A549 (cell line): ENCODE data around the gene HACL1. TPM values are rescaled to one million over a fixed set of nuclear protein-coding genes. Genes with fewer than 3 reads are reported as not detected.

Experiments used
- ATAC-seq, 2 experiments: fragments of 200-7000 bp in 1 of 2; fragments of >200 bp in 1 of 2; cut with Nextera tagmentation in 1 of 2; cut with Tn5 transposase in 1 of 2; 3 replicates each; pipeline versions ENCODE4 v1.8.0 to v1.9.1; 2018 to 2020; ENCODE audit warnings: mild to moderate bottlenecking in 1 of 2, moderate library complexity in 1 of 2
- CTCF ChIA-PET: fragments of 300-600 bp; sonication (Branson Sonifier 250); formaldehyde crosslinking; extraction: SDS; loops from one replicate; lab custom pipeline; 2021; ENCODE audit warnings: antibody characterized with exemption, inconsistent platforms; lab: Yijun Ruan, JAX
- POLR2A ChIA-PET: fragments of 350-600 bp; formaldehyde crosslinking; extraction: SDS; loops from one replicate; lab custom pipeline; 2021; ENCODE audit warnings: antibody characterized with exemption, inconsistent platforms; lab: Yijun Ruan, JAX
- DNase-seq, 2 experiments: peaks; one replicate each; pipeline versions ENCODE4 v3.0.0 to v3.0.0-alpha.2; 2011 to 2016; ENCODE audit warnings: low read depth in 1 of 2, low spot score in 1 of 2
- FAIRE-seq: peaks from 2 replicates; lab custom pipeline; 2011; peaks lifted over from hg19 to GRCh38; lab: Jason Lieb, UNC
- H3K27ac ChIP-seq, 2 experiments: fragments of >200 bp; sonication (Bioruptor Twin); formaldehyde crosslinking; 3 replicates each; pipeline ENCODE4 v1.5.1; 2016 to 2017
- H3K4me1 ChIP-seq: fragments of >200 bp; sonication (Bioruptor Twin); formaldehyde crosslinking; 3 replicates; pipeline ENCODE4 v1.6.1; 2016
- H3K4me2 ChIP-seq: fragments of >200 bp; sonication (Bioruptor Twin); formaldehyde crosslinking; 3 replicates; pipeline ENCODE4 v1.6.1; 2016
- H3K4me3 ChIP-seq: fragments of >200 bp; sonication (Bioruptor Twin); formaldehyde crosslinking; 3 replicates; pipeline ENCODE4 v1.5.1; 2016
- H3K9me3 ChIP-seq: fragments of >200 bp; sonication (Bioruptor Twin); formaldehyde crosslinking; 3 replicates; pipeline ENCODE4 v1.6.1; 2016
- CBX8 ChIP-seq: fragments of 200-600 bp; sonication (generic); IDR thresholded peaks from 2 replicates; pipeline ENCODE4 v1.6.1; 2016
- CHD2 ChIP-seq: fragments of 150-350 bp; IDR thresholded peaks from 2 replicates; pipeline ENCODE4 v1.6.1; 2014; ENCODE audit warnings: low read length; ENCODE audit not compliant: partially characterized antibody
- FOSB ChIP-seq: fragments of 250-450 bp; sonication (Bioruptor Pico); IDR thresholded peaks from 2 replicates; pipeline ENCODE4 v1.5.0; 2020; ENCODE audit warnings: mild to moderate bottlenecking, moderate library complexity
- HDAC2 ChIP-seq: fragments of 200-600 bp; sonication (generic); IDR thresholded peaks from 2 replicates; pipeline ENCODE4 v1.6.1; 2016
- JUN ChIP-seq, 2 experiments: fragments of >200 bp; sonication (Bioruptor Twin); formaldehyde crosslinking; IDR thresholded peaks; 2 replicates in 1 of 2; 3 replicates in 1 of 2; pipeline ENCODE4 v1.6.1; 2016 to 2017
- JUNB ChIP-seq: fragments of >200 bp; sonication (Bioruptor Twin); formaldehyde crosslinking; IDR thresholded peaks from 2 replicates; pipeline ENCODE4 v1.6.1; 2016
- KDM1A ChIP-seq: fragments of 200-600 bp; sonication (generic); IDR thresholded peaks from 2 replicates; pipeline ENCODE4 v1.6.1; 2016; ENCODE audit warnings: low read depth, mild to moderate bottlenecking
- KDM5A ChIP-seq: fragments of 200-600 bp; sonication (generic); IDR thresholded peaks from 2 replicates; pipeline ENCODE4 v1.6.1; 2016; ENCODE audit warnings: antibody characterized with exemption, mild to moderate bottlenecking
- MAFK ChIP-seq: fragments of 450-650 bp; IDR thresholded peaks from 2 replicates; pipeline ENCODE4 v1.6.1; 2014; ENCODE audit not compliant: partially characterized antibody
- MYC ChIP-seq: IDR thresholded peaks from 2 replicates; pipeline ENCODE4 v1.6.1; 2012; ENCODE audit warnings: mild to moderate bottlenecking, inconsistent platforms, low read length, improper control_type of control experiment, borderline replicate concordance
- NFE2L2 ChIP-seq: fragments of 150-350 bp; conservative IDR thresholded peaks from 2 replicates; pipeline ENCODE4 v1.6.1; 2014; ENCODE audit warnings: low read length
- POLR2AphosphoS2 ChIP-seq: conservative IDR thresholded peaks from 2 replicates; pipeline ENCODE4 v1.6.1; 2012; ENCODE audit warnings: low read length, improper control_type of control experiment, inconsistent platforms
- RNF2 ChIP-seq: fragments of 200-600 bp; sonication (generic); IDR thresholded peaks from 2 replicates; pipeline ENCODE4 v1.6.1; 2016; ENCODE audit warnings: low read depth, mild to moderate bottlenecking, antibody characterized with exemption, moderate library complexity, borderline replicate concordance
- ZNF302 ChIP-seq: fragments of 250-450 bp; sonication (Bioruptor Pico); IDR thresholded peaks from 2 replicates; pipeline ENCODE4 v1.9.0; 2021; ENCODE audit warnings: inconsistent platforms, mild to moderate bottlenecking, moderate library complexity
- WGBS: methylation state at CpG from one replicate; pipeline ENCODE4 v1.1.6; 2017; ENCODE audit errors: missing lambda C conversion rate; 5-methylcytosine and 5-hydroxymethylcytosine counted together
- polyA plus RNA-seq, 4 experiments: library from polyadenylated mRNA; depleted of rRNA in 3 of 4; stranded (reverse); fragments of >200 nt; fragmentation: RNase III in 1 of 4; extraction: RNeasy Plus Mini Kit Qiagen cat#74134 plus additional on column Dnase treatment in 1 of 4; gene quantifications; 2 replicates in 3 of 4; 3 replicates in 1 of 4; pipeline ENCODE4 v1.2.3, GENCODE V29; 2011 to 2017
- TF ChIP-seq, protein P1 (sequence below): fragments of 250-450 bp; sonication (Bioruptor Pico); IDR thresholded peaks from 2 replicates; pipeline ENCODE4 v1.5.0; 2021; ENCODE audit warnings: mild to moderate bottlenecking, moderate library complexity, borderline replicate concordance
- TF ChIP-seq, protein P2 (sequence below): fragments of 250-450 bp; sonication (Bioruptor Pico); IDR thresholded peaks from 2 replicates; pipeline ENCODE4 v1.5.0; 2020; ENCODE audit warnings: low read depth, mild to moderate bottlenecking, moderate library complexity
- TF ChIP-seq, protein P3 (sequence below): fragments of 150-350 bp; IDR thresholded peaks from 2 replicates; pipeline ENCODE4 v1.6.1; 2014; ENCODE audit warnings: low read depth, mild to moderate bottlenecking, low read length
- TF ChIP-seq, protein P4 (sequence below): fragments of >200 bp; sonication (Bioruptor Twin); formaldehyde crosslinking; IDR thresholded peaks from 3 replicates; pipeline ENCODE4 v1.6.1; 2016
- TF ChIP-seq, protein P5 (sequence below): fragments of >200 bp; sonication (Bioruptor Twin); formaldehyde crosslinking; IDR thresholded peaks from 3 replicates; pipeline ENCODE4 v1.5.1; 2016

HACL1 gene
- polyA plus RNA-seq, 2 of the 4 experiments (the other 2 are of a cell fraction): 26.3 to 51.0 TPM

DNA sequence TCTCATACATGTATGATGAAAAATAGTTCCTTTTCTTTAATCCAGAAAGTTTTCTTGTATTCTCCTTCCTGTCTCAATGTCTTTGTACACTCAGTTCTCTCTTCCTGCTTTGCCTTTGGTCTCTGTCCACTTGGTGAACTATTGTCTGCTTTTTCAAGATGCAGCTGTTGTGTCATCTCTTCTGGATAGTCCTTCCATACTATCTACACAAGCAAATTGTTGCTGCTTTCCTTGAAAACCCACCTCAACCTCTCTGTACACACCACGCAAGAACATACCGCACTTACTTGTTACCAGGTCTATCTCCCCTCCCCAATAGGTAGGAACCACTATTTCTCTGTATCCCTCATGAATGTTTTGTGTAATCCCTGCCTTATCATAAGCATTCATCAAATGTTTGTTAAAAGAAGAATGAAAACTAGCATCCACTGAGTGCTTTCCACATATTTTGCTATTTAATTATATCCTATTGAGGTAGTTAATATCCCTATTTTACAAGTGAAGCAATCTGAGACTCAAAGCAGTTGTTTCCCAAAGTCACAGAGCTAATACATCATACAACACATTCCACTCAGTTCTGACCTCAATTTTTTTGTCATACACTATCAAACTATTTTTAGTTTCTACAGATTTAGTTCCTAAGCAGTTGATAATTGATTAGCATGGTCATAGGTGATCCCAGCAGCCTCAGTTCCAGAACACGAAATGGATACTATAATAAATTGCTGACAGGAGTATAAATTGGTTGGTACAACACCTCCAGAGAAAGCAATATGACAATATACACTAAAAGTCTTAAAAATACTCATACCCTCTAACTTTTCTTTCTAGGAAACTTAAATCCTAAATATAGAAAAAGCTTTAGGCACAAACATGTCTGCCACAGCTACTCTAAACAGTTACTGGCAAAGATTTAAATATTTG is 19.6 kb downstream of the HACL1 start:
- no peaks in the 10 kb centered on the region for H3K9me3 ChIP-seq
- TF ChIP-seq ZNF302: no peak
- peak; percentile 50 for TF ChIP-seq MAFK
- TF ChIP-seq, all 56 proteins: peak for 1
- ChIA-PET CTCF (no interaction called here), POLR2A (no interaction called here)
- no peak overlapping the region for H3K27ac ChIP-seq
- no peak overlapping the region for H3K4me3 ChIP-seq
- H3K4me1 ChIP-seq: no peaks in the 10 kb centered on the region
- no peak overlapping the region for H3K4me2 ChIP-seq
- FAIRE-seq (peak; percentile 90), ATAC-seq (no peak), DNase-seq (no peak)
- 88% methylated on average over 3 of the region's 3 CpGs for WGBS

DNA sequence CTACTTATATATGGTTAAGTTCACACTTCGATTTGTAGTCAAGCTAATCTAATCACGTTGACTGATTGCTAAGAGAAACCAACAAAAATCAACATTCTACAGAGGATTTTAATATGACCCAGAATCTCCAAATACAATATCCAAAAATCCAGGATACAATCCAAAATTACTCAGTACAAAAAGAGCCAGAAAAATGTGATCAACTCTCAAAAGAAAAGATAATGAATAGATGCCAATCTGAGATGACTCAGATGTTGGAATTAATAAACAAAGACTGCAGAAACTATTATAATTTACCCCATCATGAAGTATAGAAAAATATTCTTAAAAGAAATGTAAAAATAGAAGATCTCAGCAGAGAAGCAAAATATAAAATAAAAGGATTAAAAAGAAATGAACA is 22.3 kb downstream of the HACL1 start:
- FAIRE-seq (no peak), DNase-seq (no peak), ATAC-seq (no peak)
- TF ChIP-seq CHD2 (no peak), MYC (no peak), NFE2L2 (no peak), MAFK (no peak), POLR2AphosphoS2 (no peak), KDM5A (no peak), JUN (IDR thresholded peaks at IDR 0.05) (no peak), HDAC2 (no peak)
- TF ChIP-seq, protein P1, sequence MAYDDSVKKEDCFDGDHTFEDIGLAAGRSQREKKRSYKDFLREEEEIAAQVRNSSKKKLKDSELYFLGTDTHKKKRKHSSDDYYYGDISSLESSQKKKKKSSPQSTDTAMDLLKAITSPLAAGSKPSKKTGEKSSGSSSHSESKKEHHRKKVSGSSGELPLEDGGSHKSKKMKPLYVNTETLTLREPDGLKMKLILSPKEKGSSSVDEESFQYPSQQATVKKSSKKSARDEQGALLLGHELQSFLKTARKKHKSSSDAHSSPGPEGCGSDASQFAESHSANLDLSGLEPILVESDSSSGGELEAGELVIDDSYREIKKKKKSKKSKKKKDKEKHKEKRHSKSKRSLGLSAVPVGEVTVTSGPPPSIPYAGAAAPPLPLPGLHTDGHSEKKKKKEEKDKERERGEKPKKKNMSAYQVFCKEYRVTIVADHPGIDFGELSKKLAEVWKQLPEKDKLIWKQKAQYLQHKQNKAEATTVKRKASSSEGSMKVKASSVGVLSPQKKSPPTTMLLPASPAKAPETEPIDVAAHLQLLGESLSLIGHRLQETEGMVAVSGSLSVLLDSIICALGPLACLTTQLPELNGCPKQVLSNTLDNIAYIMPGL (CRISPR knock-in tag): no peak
- TF ChIP-seq, protein P2, sequence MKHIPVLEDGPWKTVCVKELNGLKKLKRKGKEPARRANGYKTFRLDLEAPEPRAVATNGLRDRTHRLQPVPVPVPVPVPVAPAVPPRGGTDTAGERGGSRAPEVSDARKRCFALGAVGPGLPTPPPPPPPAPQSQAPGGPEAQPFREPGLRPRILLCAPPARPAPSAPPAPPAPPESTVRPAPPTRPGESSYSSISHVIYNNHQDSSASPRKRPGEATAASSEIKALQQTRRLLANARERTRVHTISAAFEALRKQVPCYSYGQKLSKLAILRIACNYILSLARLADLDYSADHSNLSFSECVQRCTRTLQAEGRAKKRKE: no peak
- TF ChIP-seq, protein P3, sequence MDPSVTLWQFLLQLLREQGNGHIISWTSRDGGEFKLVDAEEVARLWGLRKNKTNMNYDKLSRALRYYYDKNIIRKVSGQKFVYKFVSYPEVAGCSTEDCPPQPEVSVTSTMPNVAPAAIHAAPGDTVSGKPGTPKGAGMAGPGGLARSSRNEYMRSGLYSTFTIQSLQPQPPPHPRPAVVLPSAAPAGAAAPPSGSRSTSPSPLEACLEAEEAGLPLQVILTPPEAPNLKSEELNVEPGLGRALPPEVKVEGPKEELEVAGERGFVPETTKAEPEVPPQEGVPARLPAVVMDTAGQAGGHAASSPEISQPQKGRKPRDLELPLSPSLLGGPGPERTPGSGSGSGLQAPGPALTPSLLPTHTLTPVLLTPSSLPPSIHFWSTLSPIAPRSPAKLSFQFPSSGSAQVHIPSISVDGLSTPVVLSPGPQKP: no peak
- TF ChIP-seq, protein P4, sequence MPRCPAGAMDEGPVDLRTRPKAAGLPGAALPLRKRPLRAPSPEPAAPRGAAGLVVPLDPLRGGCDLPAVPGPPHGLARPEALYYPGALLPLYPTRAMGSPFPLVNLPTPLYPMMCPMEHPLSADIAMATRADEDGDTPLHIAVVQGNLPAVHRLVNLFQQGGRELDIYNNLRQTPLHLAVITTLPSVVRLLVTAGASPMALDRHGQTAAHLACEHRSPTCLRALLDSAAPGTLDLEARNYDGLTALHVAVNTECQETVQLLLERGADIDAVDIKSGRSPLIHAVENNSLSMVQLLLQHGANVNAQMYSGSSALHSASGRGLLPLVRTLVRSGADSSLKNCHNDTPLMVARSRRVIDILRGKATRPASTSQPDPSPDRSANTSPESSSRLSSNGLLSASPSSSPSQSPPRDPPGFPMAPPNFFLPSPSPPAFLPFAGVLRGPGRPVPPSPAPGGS: no peak
- H3K9me3 ChIP-seq: no peaks in the 10 kb centered on the region
- H3K27ac ChIP-seq: no peak overlapping the region
- ChIA-PET CTCF (no interaction called here), POLR2A (interaction anchor here (0.8 kb wide), 1 partner anchor 23 kb away, joined by 3 read pairs; the partner anchor contains the start of gene BTD)
- no peak overlapping the region for H3K4me3 ChIP-seq
- H3K4me2 ChIP-seq: no peak overlapping the region
- no peaks in the 10 kb centered on the region for H3K4me1 ChIP-seq
- 80% methylated on average over 2 of the region's 2 CpGs for WGBS

DNA sequence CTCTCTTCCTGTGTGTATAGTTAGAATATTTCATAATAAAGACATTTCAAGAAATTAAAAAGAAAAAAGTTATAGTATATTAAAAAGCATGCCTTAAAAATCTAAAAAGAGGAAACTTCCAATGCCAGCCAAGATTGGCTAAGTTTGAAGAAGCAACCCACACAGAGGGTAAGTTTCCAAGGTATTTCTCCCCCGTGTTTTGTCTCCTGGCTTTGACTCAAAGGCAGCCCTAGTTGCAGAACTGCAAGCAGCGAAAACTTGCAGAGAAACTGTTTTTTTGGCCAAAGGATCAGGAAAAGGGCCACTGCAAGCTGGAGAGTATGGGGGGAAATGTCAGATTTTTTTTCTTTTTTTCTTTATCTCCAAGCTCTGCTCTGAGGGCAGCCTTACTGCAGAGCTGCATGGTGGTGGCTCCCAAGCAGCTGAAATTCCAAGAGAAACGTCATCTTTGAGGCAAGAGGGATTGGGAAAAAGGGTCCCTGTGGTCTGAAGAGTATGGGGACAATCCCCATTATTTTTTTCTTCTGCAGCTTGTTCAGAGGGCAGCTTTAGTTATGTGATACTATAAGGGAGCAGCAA is 23.0 kb downstream of the HACL1 start:
- ChIA-PET POLR2A (interaction anchor here (0.8 kb wide), 1 partner anchor 23 kb away, joined by 3 read pairs; the partner anchor contains the start of gene BTD), CTCF (no interaction called here)
- 85% methylated on average over 3 of the region's 3 CpGs for WGBS
- no peak for DNase-seq
- Histone ChIP-seq H3K27ac (no peak overlapping the region), H3K4me3 (no peak overlapping the region), H3K4me2 (no peak overlapping the region), H3K4me1 (no peaks in the 10 kb centered on the region), H3K9me3 (no peaks in the 10 kb centered on the region)
- ATAC-seq: no peak
- no peak for FAIRE-seq
- no peak for TF ChIP-seq CBX8
- no peak for TF ChIP-seq JUNB
- no peak for TF ChIP-seq KDM5A
- TF ChIP-seq KDM1A: no peak
- TF ChIP-seq RNF2: no peak
- TF ChIP-seq FOSB (CRISPR knock-in tag): no peak
- TF ChIP-seq, protein P5, sequence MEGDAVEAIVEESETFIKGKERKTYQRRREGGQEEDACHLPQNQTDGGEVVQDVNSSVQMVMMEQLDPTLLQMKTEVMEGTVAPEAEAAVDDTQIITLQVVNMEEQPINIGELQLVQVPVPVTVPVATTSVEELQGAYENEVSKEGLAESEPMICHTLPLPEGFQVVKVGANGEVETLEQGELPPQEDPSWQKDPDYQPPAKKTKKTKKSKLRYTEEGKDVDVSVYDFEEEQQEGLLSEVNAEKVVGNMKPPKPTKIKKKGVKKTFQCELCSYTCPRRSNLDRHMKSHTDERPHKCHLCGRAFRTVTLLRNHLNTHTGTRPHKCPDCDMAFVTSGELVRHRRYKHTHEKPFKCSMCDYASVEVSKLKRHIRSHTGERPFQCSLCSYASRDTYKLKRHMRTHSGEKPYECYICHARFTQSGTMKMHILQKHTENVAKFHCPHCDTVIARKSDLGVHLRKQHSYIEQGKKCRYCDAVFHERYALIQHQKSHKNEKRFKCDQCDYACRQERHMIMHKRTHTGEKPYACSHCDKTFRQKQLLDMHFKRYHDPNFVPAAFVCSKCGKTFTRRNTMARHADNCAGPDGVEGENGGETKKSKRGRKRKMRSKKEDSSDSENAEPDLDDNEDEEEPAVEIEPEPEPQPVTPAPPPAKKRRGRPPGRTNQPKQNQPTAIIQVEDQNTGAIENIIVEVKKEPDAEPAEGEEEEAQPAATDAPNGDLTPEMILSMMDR: no peak
- TF ChIP-seq, protein P4: no peak
